ENCODE data around the gene CLNS1A.
"Not testable (repeated sequence)": the region's sequence is repeated elsewhere in the genome, so short reads cannot be mapped to it uniquely, and the experiment has no call there.

- TF ChIP-seq POLR2A (IDR thresholded peaks at IDR 0.05; ENCODE audit: low read depth); CTCF (IDR thresholded peaks at IDR 0.05); POLR2AphosphoS5 (IDR thresholded peaks at IDR 0.05); EP300 (IDR thresholded peaks at IDR 0.05): not testable (repeated sequence)
Measured at GRCh38 chr11:77570896-77571295, 66.7 kb downstream of the CLNS1A start.

All from esophagus muscularis mucosa (tissue), 4 donors.